HG03558 (cell line): ENCODE measurements around the gene FBXL20.
"Not testable (repeated sequence)": the region's sequence is repeated elsewhere in the genome, so short reads cannot be mapped to it uniquely, and the experiment has no call there.

Source experiments
- ATAC-seq: cut with Tn5 transposase; IDR thresholded peaks from one replicate; pipeline ENCODE4 v1.9.1; 2021; ENCODE audit warnings: moderate number of reproducible peaks; ENCODE audit not compliant: unreplicated experiment; ENCODE audit errors: extremely low read depth

The FBXL20 gene

GRCh38 chr17:39401412-39402243 lies at the start of gene FBXL20:
TSS of gene FBXL20 (minus strand) at chr17:39401626. CDS start at chr17:39401402, 224 bp downstream.
- peak; percentile 41 for ATAC-seq

GRCh38 chr17:39450847-39451581 lies 49.6 kb upstream of the FBXL20 start, which contains the start of gene MED1:
TSS of gene MED1 (minus strand) at chr17:39451263. CDS start at chr17:39451062, 201 bp downstream.
- ATAC-seq = peak; percentile 69

GRCh38 chr17:39450051-39450450 lies 48.6 kb upstream of the FBXL20 start:
- ATAC-seq = no peak

- no peak for ATAC-seq
Observed at GRCh38 chr17:39447561-39447960, 46.1 kb upstream of the FBXL20 start.

GRCh38 chr17:39443326-39443725 lies 41.9 kb upstream of the FBXL20 start:
- ATAC-seq = no peak

- ATAC-seq = not testable (repeated sequence)
Observed at GRCh38 chr17:39439868-39440267, 38.4 kb upstream of the FBXL20 start.

- ATAC-seq = no peak
Observed at GRCh38 chr17:39429600-39429999, 28.2 kb upstream of the FBXL20 start.

- no peak for ATAC-seq
Observed at GRCh38 chr17:39416141-39416540, 14.7 kb upstream of the FBXL20 start.

GRCh38 chr17:39410279-39410678 lies 8.9 kb upstream of the FBXL20 start:
- no peak for ATAC-seq

- no peak for ATAC-seq
Observed at GRCh38 chr17:39408360-39408759, 6.9 kb upstream of the FBXL20 start.

- ATAC-seq = no peak
Observed at GRCh38 chr17:39406951-39407350, 5.5 kb upstream of the FBXL20 start.

- no peak for ATAC-seq
Observed at GRCh38 chr17:39405436-39405835, 4.0 kb upstream of the FBXL20 start.

- ATAC-seq = no peak
Observed at GRCh38 chr17:39404542-39405378, 3.3 kb upstream of the FBXL20 start.

- ATAC-seq = no peak
Observed at GRCh38 chr17:39402890-39403605, 1.6 kb upstream of the FBXL20 start.

GRCh38 chr17:39402244-39402889 lies 941 bp upstream of the FBXL20 start:
- ATAC-seq = no peak

- ATAC-seq = peak; percentile 24
Observed at GRCh38 chr17:39400547-39401411, 647 bp downstream of the FBXL20 start.

GRCh38 chr17:39399791-39400190 lies 1.6 kb downstream of the FBXL20 start:
- no peak for ATAC-seq

GRCh38 chr17:39393736-39394135 lies 7.7 kb downstream of the FBXL20 start:
- no peak for ATAC-seq
